Sciatic nerve (tissue), 2 donors: ENCODE results near the gene TMUB1. TPM values are rescaled to one million over a fixed set of nuclear protein-coding genes. Genes with fewer than 3 reads are reported as not detected.

Source experiments
- ATAC-seq: fragments of 200-7000 bp; cut with Tn5 transposase; one replicate; pipeline ENCODE4 v1.9.1; 2020; ENCODE audit warnings: mild to moderate bottlenecking, moderate library complexity
- DNase-seq: peaks from one replicate; pipeline ENCODE4 v3.0.0-alpha.2; 2020; ENCODE audit warnings: low spot score
- intact Hi-C: fragments of 100-400 bp; cut with DNase I; formaldehyde crosslinking; loops from one replicate; pipeline ENCODE4 v1.14.2; 2022
- total RNA-seq: library from RNA; stranded (reverse); fragmentation: NEBNext Ultra II Directional; extraction: Animal tissue kit (Norgen Biotek cat#: 25700); gene quantifications from one replicate; pipeline ENCODE4 v1.2.1, GENCODE V29; 2021
- donor health status: DM: no; HTN: no; CAD: no.
- donor health status: DM: no; HTN: no; CAD: no.

TMUB1 gene
- total RNA-seq, 1 donor from 2014 or later = 27.8 TPM

DNA sequence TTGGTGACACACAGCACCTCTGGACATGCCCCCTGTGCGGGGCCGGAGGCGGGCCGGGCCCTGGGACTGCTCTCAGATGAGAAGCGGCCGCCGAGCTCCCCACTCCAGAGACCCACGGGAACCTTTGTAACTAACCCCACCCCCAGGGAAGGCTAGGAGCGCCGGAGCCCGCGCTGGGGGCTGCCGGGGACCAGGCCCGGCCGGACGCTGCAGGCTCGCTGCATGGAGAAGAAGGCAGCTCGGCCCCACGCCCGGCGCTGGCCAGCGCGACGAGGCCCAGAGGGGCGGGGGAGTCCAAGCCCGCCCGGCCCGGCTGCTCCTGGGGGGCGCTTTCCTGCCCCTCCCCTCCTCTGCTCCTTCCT, 39.5 kb upstream of the TMUB1 start:
- intact Hi-C loops = loop anchor here (5.0 kb wide), 1 partner anchor 180 kb away; no protein-coding TSS in a partner anchor
- DNase-seq (no peak), ATAC-seq (no peak)

DNA sequence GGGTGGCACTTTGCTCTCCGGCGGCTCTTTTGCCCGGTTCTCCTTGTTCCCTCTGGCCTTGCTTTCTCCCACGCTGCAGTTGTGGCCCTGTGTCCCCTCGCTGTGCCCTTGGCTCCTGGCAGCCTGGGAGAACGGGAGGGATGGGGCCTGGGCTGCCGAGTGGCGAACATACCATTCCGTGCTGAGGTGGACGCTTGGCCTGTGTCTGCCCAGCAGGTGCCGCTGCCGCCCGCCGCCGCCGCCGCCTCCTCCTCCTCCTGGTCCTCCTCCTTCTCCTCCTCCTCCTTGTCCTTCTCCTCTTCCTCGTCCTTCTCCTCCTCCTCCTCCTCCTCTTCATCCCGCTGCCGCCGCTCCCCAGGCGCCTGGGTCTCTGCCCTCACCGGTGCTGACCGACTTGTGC, 39.0 kb upstream of the TMUB1 start:
- intact Hi-C loops = loop anchor here (5.0 kb wide), 1 partner anchor 180 kb away; no protein-coding TSS in a partner anchor
- ATAC-seq = no peak
- DNase-seq = no peak

DNA sequence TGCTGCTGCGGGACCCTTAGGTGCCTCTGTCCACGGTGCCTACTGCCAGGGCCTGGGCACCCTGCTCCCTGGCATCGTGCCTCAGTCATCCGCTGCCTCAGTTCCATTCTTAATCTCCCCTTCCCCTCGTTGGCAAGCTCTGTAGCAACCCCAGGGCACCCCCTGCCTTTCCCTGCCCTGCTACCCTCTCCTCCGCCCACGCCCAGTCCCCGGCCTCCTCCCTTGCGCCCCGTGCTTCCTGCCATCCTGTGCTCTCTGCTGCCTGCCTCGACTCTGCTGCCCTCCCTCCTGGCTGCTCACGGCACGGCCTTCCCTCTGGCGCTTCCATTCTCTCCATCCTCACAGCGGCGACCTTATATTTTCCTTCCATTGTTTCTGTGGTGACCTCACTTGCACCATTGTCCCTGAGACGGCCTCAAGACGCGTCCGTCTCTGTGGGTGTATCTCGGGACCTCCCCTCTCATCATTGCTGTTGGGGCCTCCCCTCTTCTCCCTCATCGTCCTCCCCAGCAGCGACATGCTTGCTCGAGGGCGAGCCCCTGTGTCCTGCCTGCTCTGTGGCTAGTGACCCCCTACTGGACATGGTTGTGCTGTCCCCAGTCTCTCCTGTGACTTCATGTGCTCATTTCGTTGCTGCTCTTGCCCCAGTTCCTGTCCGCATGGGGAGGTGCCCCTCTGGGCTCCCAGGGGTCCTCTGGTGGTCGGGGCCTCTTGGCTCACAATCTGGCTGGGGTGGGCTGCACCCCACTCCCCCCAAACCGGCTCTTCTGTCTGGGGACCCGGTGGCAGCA, 38.3 kb upstream of the TMUB1 start:
- no peak for ATAC-seq
- intact Hi-C loops = loop anchor here (5.0 kb wide), 1 partner anchor 181 kb away; no protein-coding TSS in a partner anchor
- DNase-seq = no peak

DNA sequence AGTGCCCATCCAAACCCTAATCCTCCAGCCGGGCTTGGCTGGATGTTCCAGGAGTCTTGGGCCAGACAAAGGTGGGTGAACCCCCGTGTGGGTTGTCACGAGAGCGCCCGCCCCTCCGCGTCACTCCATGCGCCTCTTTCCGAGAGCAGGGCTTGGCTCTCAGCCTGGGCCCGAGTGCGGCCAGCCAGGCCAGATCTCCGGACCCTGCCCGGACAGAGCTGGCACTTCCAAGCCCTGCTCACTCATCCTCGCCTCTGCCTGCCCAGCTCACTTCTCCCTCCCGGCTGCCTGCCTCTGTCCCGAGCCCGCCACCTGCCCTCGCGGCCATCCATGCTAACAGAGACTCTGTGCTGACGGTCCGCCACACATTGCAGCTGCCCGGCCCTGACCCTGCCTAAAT, 37.6 kb upstream of the TMUB1 start:
- DNase-seq = no peak

DNA sequence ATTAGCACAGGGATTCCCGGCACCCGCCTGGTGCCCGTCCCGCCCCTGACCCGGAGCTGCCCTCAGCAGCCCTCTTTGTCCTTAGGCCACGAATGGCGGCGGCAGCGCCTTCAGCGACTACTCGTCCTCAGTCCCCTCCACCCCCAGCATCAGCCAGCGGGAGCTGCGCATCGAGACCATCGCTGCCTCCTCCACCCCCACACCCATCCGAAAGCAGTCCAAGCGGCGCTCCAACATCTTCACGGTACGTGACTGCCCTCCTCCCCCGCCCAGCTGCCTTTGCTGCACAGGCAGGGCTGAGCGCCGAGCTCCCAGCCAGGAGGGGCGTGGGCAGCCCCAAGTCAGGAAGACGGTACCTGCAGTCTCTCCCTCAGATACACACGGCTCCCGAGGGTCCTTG, 36.6 kb upstream of the TMUB1 start:
- ATAC-seq = no peak

More for the DNA sequence above, 37.6 kb upstream of the TMUB1 start:
- ATAC-seq = no peak
- intact Hi-C loops = loop anchor here (5.0 kb wide), 1 partner anchor 181 kb away; no protein-coding TSS in a partner anchor

DNA sequence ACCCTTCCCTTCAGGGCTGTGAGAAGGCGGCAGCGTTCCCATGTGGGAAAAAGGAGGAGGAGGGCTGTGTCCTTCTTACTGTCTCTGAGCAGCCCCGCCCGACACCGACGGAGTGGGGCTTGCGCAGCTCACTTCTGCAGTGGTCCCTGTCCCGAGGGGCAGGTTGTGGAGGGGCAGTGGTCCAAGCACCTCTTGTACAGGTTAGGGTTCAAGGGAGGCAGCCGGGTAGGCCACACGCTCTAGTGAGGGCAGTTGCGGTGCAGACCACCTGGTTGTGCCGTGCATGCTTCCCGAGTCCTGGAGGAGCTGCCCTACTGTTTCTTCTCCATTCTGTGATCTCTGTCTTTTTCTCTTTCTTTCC, 35.7 kb upstream of the TMUB1 start:
- no peak for ATAC-seq
- intact Hi-C loops = loop anchor here (10.0 kb wide), 1 partner anchor 74 kb away; the partner anchor contains the start of gene ASIC3
- no peak for DNase-seq

More for the DNA sequence above, 36.6 kb upstream of the TMUB1 start:
- intact Hi-C loops = loop anchor here (5.0 to 10.0 kb wide), 2 partner anchors 75 to 182 kb away; partner anchors contain the start of gene ASIC3
- DNase-seq = no peak

DNA sequence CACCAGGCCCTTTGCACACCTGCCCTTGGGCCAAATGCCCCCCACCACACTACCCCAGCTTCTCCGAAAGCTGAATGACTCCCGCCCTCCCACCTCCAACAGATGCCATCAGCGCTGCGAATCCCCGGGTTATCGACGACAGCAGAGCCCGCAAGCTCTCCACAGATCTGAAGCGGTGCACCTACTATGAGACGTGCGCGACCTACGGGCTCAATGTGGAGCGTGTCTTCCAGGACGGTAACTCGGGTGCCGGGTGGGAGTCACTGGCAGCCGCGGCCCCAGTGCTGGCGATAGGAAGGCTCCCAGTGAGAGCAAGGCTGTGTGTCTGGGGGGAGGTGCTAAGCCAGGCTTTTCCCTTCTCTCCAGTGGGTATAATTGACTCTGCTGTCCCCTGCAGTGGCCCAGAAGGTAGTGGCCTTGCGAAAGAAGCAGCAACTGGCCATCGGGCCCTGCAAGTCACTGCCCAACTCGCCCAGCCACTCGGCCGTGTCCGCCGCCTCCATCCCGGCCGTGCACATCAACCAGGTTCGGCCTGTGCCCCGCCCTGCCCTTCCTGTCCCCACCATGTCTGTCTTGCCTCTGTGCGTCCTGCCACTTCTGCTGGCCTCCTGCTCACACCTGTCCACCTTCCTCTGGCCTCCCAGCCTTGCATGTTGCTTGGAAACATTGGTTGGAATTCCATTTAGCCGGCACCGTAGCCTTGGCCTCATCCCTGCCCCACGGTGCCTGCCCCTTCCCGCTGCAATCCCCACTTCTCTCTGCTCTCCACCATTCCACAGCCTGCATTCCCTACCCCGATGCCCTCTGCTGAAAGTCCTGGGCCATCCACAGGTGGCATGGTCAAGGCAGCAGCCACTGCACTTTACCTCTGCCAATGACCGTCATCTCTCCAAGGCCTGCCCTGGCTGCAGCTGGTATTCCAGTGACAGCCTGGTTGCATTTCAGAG, 35.1 kb upstream of the TMUB1 start:
- intact Hi-C loops = loop anchor here (10.0 kb wide), 1 partner anchor 74 kb away; the partner anchor contains the start of gene ASIC3
- DNase-seq = no peak
- ATAC-seq = no peak

DNA sequence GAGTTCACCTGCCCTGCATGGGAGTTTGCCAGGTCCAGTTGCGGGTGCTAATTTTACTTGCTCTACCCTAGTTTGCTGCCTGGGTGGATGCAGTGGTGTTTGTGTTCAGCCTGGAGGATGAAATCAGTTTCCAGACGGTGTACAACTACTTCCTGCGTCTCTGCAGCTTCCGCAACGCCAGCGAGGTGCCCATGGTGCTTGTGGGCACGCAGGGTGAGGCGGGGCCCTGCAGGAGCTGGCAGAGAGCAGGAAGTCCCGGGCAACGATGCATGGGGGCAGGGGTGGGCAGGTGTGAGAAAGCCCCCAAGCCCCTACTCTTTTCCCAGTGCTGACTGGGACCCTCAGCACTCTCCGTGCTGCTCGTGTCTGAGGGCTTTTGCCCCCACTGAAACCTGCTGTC, 34.3 kb upstream of the TMUB1 start:
- ATAC-seq (no peak), DNase-seq (no peak)
- intact Hi-C loops = loop anchor here (10.0 kb wide), 1 partner anchor 73 kb away; the partner anchor contains the start of gene ASIC3

DNA sequence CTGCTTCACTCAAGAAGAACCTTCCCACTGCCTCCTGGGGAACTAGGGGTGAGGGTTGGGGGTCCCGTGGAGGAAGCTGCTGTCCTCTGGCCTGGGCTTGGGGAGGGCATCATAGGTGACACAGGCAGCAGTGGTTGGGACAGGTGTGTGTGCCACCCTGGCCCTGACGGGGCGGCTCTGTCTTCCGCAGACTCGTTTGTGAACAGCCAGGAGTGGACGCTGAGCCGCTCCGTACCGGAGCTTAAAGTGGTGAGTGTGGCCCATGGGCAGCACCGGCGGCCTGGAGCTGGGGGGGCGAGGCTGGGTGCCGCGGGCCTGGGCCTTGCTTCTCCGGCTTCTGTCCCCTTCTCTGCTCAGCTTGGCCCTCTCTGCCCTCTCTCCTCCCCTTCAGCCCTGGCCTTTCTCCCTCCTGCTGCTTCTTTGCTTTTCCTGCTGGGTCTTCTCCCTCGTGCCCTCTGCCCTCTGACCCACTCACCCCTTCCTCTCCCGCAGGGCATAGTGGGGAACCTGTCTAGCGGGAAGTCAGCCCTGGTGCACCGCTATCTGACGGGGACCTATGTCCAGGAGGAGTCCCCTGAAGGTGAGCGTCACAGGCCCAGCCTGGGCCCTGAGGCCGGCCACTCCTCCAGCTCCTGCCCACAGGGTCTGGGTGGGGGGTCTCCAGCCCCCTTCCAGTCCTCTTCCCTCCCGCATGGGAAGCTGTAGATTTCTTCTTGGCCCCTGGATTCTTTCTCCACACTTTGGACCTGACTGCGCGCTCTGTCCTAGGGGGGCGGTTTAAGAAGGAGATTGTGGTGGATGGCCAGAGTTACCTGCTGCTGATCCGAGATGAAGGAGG, 33.5 kb upstream of the TMUB1 start:
- ATAC-seq = no peak
- intact Hi-C loops = loop anchor here (10.0 kb wide), 1 partner anchor 72 kb away; the partner anchor contains the start of gene ASIC3
- no peak for DNase-seq

DNA sequence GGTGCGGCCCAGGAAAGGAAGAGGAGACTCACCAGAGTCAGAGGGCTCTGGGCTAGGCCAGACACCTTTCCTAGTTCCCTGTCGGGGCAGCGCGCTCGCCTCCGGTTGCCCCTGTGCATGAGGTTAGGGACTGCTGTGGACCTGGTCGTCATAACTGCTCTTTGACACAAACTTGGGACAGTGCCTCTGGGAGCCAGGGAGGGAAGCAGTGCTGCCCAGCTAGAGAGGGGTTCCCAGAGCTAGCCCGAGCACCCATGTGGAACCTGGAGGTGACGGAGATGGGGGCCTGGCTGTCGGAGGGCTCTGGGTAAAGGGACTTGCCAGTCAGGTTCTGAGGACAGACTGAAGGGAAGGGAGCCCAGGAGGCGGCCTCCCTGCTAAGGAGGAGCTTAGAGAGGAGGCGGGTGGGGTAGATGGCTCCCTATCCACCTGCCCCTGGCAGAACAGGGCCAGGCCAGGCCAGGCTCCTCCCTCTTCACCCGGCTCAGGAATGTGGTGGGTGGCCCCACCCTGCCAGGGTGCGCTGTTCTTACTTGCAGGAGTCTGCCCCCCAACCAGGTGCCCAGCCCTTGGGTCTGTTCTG, 32.6 kb upstream of the TMUB1 start:
- intact Hi-C loops = loop anchor here (10.0 kb wide), 1 partner anchor 71 kb away; the partner anchor contains the start of gene ASIC3
- ATAC-seq = no peak
- no peak for DNase-seq

DNA sequence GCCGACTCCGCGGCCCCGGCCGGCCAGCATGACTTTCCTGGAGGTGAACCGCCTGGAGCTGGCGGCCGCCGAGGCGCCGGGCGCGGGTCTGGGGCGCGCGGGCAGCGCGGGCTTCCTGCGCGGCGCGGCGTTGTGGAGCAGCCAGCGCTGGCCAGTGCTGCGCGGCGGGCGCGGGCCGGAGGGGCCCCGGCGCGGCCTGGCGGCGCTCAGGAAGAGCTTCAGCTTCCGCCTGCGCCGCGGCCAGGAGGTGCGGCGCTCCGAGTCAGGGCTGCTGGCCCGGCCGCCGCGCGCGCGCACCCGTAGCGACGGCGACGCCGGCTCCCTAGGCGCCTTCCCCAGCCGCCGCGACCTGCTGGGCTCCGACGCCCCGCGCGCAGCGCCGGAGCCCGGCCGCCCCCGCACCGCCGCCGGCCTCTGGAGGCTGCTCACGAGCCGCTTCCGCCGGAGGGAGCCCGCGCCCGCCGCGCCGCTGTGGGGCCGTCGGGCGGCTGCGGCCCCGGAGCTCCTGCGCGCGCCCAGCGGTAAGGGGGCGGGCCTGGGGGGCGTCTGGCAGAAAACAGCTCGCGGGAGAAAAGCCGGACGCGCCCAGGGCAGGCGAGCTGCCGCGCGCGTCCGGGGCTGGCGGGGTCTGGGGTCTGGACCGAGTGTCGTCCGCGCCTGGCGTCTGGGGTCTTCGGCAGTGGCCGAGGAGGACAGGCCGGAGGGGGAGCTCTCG, 32.0 kb upstream of the TMUB1 start:
- DNase-seq (no peak), ATAC-seq (no peak)
- intact Hi-C loops = loop anchor here (10.0 kb wide), 1 partner anchor 70 kb away; the partner anchor contains the start of gene ASIC3

DNA sequence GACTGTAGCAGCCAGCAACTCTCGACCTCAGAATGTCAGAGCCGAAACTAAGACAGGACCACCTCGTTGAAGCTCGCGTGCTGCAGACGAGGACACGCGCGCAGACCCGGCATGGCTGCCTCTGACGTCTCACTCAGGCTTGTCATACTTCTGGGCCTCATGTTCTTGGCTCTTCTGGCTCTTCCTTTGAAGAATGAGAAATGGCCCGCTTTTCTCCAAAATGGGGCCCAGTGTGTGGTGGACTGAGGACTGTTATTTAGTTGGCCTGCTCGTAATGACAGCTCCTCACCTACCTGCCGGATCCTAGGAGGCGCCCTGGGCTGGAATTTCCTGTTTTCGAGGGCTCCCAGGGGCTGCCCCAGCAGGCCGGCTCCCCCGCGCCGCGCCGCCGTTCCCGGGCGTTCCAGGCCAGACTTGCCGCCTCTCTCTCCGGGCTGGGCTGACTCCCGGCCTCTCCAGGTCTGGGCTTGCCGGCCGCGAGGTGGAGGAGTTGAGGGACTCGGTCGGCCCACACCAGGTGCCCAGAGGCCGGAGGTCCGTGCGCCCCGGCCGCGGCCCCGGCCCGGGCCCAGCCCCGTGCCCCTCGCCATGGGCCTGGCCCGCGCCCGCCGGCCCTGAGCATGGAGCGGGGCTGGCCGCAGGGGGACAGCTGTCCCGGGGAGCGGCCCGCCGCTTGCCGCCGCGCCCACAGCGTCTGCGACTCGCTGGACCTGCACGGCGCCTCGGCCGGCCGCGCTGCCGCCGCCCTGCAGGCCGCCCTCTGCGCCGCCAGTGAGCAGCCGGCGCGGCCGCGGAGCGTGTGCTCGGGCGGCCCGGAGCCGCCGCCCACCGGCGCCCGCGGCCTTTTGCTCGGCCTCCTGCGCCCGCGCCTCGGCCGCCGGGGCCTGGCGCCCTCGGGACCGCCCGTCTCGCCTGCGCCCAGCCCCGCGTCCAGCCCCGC, 31.1 kb upstream of the TMUB1 start:
- no peak for ATAC-seq
- intact Hi-C loops = loop anchor here (10.0 kb wide), 1 partner anchor 70 kb away; the partner anchor contains the start of gene ASIC3
- no peak for DNase-seq

DNA sequence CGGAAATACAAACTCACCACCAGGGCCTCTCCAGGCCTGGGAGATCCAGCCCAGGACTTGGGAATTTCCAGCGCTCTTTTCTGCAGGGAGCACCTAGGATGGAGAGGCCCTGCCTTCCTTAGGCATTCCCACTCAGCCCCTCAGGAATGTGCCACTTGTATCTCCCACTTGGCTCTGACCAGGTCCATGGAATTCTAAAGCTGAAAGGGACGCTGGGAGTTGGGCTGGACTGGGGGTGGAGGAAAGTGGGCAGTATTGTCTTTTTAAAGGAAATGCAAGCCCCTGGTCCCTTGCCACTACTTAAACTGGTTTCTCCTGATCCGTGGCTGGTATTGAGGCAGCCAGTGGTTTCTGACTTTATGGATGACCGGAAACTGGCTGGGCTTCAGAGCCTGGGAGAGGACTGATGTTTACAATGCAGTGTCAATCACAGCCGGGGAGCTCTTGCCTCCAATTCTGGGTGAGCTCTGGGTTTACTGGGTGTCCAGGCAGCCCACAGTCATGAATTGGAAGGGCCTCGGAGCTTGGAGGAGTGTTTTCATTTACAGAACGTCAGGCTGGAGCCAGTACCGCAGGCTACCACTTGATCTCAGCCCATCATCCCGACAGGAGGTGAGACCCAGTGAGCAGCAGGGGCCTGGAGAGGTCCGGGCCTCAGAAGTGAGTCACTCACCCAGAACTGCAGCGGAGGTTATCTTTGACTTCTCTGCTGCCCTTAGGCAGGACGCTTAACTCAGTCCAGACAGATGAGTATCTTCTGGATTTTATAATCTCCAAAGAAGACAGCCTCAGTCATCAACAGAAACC, 30.3 kb upstream of the TMUB1 start:
- no peak for DNase-seq
- ATAC-seq = no peak
- intact Hi-C loops = loop anchor here (10.0 kb wide), 1 partner anchor 69 kb away; the partner anchor contains the start of gene ASIC3

DNA sequence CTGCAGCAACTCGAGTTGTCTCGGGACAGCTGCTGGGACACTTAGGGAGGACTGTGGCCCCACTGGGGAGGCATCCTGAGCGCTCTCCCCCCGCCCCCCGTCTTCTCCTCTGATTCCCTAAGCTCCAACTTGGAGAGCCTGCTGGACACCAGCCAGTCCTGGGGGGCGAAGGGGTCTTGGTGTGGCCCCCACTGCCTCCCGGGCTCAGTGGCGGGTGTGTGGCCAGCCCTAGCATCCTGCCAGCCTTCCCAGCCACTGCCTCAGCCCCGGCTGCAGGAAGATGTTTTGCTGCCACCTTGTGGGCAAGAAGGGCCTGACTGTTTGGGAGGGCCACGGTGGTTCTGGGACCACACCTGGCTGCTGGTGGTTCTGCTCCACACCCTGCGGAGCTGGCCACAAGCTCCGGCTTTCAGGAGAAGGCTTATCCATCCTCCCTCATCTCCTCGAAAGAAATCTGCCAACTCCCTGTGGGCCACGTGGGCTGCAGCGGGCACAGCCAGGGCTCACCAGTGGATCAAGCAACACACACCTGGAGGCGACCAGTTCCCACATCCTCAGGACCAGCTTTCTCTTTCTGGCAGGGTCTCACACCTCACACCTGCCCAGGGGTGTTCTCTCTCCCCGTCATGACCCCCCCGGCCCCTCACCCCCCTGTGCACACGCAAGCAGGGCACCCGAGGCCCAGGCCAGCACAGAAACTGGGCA, 27.8 kb upstream of the TMUB1 start:
- intact Hi-C loops = loop anchor here (10.0 kb wide), 1 partner anchor 66 kb away; the partner anchor contains the start of gene ASIC3
- DNase-seq (peak; percentile 89), ATAC-seq (peak; percentile 89)
